Testis (tissue), 3 donors: Measurements from ENCODE around the gene HAUS2. TPM values are rescaled to one million over a fixed set of nuclear protein-coding genes. Genes with fewer than 3 reads are reported as not detected.
A peak's percentile ranks its signal among the peaks of the same experiment; 100 is the strongest.

Experiments used
- DNase-seq: peaks from one replicate; pipeline ENCODE4 v3.0.0-alpha.2; 2019
- H3K27ac ChIP-seq, 2 donors: fragments of 200-600 bp; sonication (generic); one replicate each; pipeline ENCODE4 v1.5.1; 2019
- H3K27me3 ChIP-seq: fragments of 200-600 bp; sonication (generic); one replicate; pipeline ENCODE4 v1.5.1; 2019
- H3K36me3 ChIP-seq: fragments of 200-600 bp; sonication (generic); one replicate; pipeline ENCODE4 v1.5.1; 2017; ENCODE audit warnings: low read depth; ENCODE audit errors: missing control alignments
- H3K4me1 ChIP-seq: fragments of 200-600 bp; sonication (generic); one replicate; pipeline ENCODE4 v1.5.1; 2019
- H3K4me3 ChIP-seq, 2 donors: fragments of 200-600 bp; sonication (generic); one replicate each; pipeline ENCODE4 v1.5.1; 2017 to 2019
- H3K9me3 ChIP-seq: fragments of 200-600 bp; sonication (generic); one replicate; pipeline ENCODE4 v1.5.1; 2017
- POLR2A ChIP-seq: fragments of 450-650 bp; IDR thresholded peaks from one replicate; pipeline ENCODE4 v1.6.1; 2017; ENCODE audit warnings: antibody characterized with exemption, mild to moderate bottlenecking, moderate library complexity
- WGBS, 2 donors: methylation state at CpG; one replicate each; pipeline ENCODE4 v1.1.5; 2018; 5-methylcytosine and 5-hydroxymethylcytosine counted together
- intact Hi-C: fragments of 100-400 bp; cut with DNase I; formaldehyde crosslinking; loops from one replicate; pipeline ENCODE4 v1.15.1; 2023; ENCODE audit warnings: low total_unique reads
- polyA plus RNA-seq: library from polyadenylated mRNA; stranded (reverse); fragments of 350-450 nt; fragmentation: Illumina TruSeq; extraction: RNeasy Lipid Tissue Mini Kit (QIAGEN cat#74804); gene quantifications from one replicate; pipeline ENCODE4 v1.2.3, GENCODE V29; 2014; ENCODE audit warnings: low read depth, low replicate concordance; ENCODE audit not compliant: insufficient read depth
- total RNA-seq, 2 donors: library from RNA; depleted of rRNA; stranded (reverse); fragments of >200 nt; gene quantifications; one replicate each; pipeline ENCODE4 v1.2.3, GENCODE V29; 2016
- TF ChIP-seq, protein P1 (sequence below), 3 experiments: fragments of 450-650 bp in 2 of 3; fragments of 200-600 bp in 1 of 3; sonication (generic) in 1 of 3; IDR thresholded peaks; one replicate each; pipeline ENCODE4 v1.5.1; 2016 to 2019; ENCODE audit warnings: antibody characterized with exemption in 3 of 3, mild to moderate bottlenecking in 2 of 3, moderate library complexity in 1 of 3

Gene HAUS2
- total and polyA plus RNA-seq, 3 donors from 2014 or later = 21.5 to 33.5 (median 24.4) TPM

GRCh38 chr15:42575188-42576039 lies 26.8 kb downstream of the HAUS2 start, which contains the start of gene STARD9:
TSS of gene STARD9 (plus strand) at chr15:42575606. CDS start at chr15:42575716, 110 bp downstream.
- TF ChIP-seq, protein P1, sequence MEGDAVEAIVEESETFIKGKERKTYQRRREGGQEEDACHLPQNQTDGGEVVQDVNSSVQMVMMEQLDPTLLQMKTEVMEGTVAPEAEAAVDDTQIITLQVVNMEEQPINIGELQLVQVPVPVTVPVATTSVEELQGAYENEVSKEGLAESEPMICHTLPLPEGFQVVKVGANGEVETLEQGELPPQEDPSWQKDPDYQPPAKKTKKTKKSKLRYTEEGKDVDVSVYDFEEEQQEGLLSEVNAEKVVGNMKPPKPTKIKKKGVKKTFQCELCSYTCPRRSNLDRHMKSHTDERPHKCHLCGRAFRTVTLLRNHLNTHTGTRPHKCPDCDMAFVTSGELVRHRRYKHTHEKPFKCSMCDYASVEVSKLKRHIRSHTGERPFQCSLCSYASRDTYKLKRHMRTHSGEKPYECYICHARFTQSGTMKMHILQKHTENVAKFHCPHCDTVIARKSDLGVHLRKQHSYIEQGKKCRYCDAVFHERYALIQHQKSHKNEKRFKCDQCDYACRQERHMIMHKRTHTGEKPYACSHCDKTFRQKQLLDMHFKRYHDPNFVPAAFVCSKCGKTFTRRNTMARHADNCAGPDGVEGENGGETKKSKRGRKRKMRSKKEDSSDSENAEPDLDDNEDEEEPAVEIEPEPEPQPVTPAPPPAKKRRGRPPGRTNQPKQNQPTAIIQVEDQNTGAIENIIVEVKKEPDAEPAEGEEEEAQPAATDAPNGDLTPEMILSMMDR (IDR thresholded peaks at IDR 0.05) = no peak
- TF ChIP-seq POLR2A = peak; percentile 52
- Histone ChIP-seq H3K4me1 (peaks cover 28% of the 10 kb centered on the region), H3K9me3 (no peaks in the 10 kb centered on the region), H3K4me3 (peak within 1 kb of the TSS; percentile 84 to 95), H3K27me3 (no peaks in the 10 kb centered on the region), H3K27ac (peak within 1 kb of the TSS; percentile 92 to 94), H3K36me3 (no peaks in the 10 kb centered on the region)
- intact Hi-C loops = no loop called here
- DNase-seq = peak; percentile 99
- WGBS, 2 donors = 0% methylated on average over 68 of the region's 95 CpGs; no CpG with 5 or more reads in 1 of the 2 donors

- Histone ChIP-seq H3K9me3 (no peaks in the 10 kb centered on the region), H3K27me3 (no peaks in the 10 kb centered on the region), H3K27ac (peak overlapping the region; percentile 92 to 94), H3K4me1 (peaks cover 33% of the 10 kb centered on the region), H3K36me3 (no peaks in the 10 kb centered on the region), H3K4me3 (peak overlapping the region; percentile 84 to 95)
- WGBS, 2 donors = 3 to 4% methylated on average over 15 to 16 of the region's 16 CpGs
- no peak for DNase-seq
- intact Hi-C loops = no loop called here
- TF ChIP-seq, protein P1 (IDR thresholded peaks at IDR 0.05) = no peak
- TF ChIP-seq POLR2A = no peak
Measured at GRCh38 chr15:42576040-42576594, 27.5 kb downstream of the HAUS2 start.

DNA sequence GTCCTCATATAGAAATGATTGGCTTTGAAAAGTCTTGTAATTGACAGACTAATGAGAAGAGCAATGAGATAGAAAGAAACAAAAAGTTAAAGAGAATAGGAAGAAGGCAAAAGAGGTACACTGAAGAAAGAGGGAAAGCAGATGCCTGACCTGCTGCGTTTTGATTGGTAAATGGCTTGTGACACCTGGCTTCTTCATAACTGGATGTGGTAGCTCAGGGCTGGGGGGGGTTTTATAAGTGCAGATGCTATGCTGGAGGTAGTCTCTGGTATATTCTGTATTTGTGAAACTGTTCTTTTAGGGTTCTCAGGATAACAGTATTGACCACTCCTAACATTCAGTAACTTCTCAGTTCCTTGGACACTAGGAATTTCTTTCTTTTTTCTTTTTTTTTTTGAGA lies 28.1 kb downstream of the HAUS2 start:
- WGBS, 2 donors = 48 to 58% methylated on average over 1 of the region's 1 CpG
- Histone ChIP-seq H3K4me1 (peaks cover 36% of the 10 kb centered on the region), H3K27ac (peak overlapping the region in 1 of 2 donors; percentile 92), H3K36me3 (no peaks in the 10 kb centered on the region), H3K4me3 (peak overlapping the region in 1 of 2 donors; percentile 95), H3K27me3 (no peaks in the 10 kb centered on the region), H3K9me3 (no peaks in the 10 kb centered on the region)
- TF ChIP-seq POLR2A = no peak
- TF ChIP-seq, protein P1 (IDR thresholded peaks at IDR 0.05) = no peak
- no peak for DNase-seq
- intact Hi-C loops = no loop called here

GRCh38 chr15:42577514-42578031 lies 28.9 kb downstream of the HAUS2 start:
- WGBS, 2 donors = 27 to 29% methylated on average over 1 of the region's 1 CpG
- intact Hi-C loops = no loop called here
- Histone ChIP-seq H3K27ac (peak overlapping the region in 1 of 2 donors; percentile 60), H3K4me3 (no peak overlapping the region), H3K9me3 (no peaks in the 10 kb centered on the region), H3K36me3 (no peaks in the 10 kb centered on the region), H3K4me1 (peaks cover 44% of the 10 kb centered on the region), H3K27me3 (no peaks in the 10 kb centered on the region)
- DNase-seq = no peak
- TF ChIP-seq, protein P1 (IDR thresholded peaks at IDR 0.05) = no peak
- TF ChIP-seq POLR2A = no peak
